OCI-LY1 (cell line): ENCODE data around the gene UCP2.

Source experiments
- H2AFZ ChIP-seq: fragments of 200-600 bp; sonication (generic), shearing (Covaris generic); 2 replicates; pipeline ENCODE4 v1.6.0; 2014; ENCODE audit warnings: antibody characterized with exemption, mild to moderate bottlenecking, low read length
- H3F3A ChIP-seq: fragments of 200-600 bp; sonication (generic), shearing (Covaris generic); 2 replicates; pipeline ENCODE4 v1.6.0; 2014; ENCODE audit warnings: mild to moderate bottlenecking, antibody characterized with exemption, low read length, moderate library complexity; ENCODE audit not compliant: insufficient read depth
- H3K27ac ChIP-seq: fragments of 200-600 bp; sonication (generic); 2 replicates; pipeline ENCODE4 v1.5.1; 2014; ENCODE audit warnings: low read length, mixed run types, mild to moderate bottlenecking, low read depth; ENCODE audit not compliant: poor library complexity, severe bottlenecking
- H3K27me3 ChIP-seq: fragments of 200-600 bp; sonication (generic); 2 replicates; pipeline ENCODE4 v1.6.0; 2014; ENCODE audit warnings: antibody characterized with exemption, mild to moderate bottlenecking, low read length, moderate library complexity; ENCODE audit not compliant: insufficient read depth
- H3K36me3 ChIP-seq: fragments of 200-600 bp; sonication (generic); 2 replicates; pipeline ENCODE4 v1.6.1; 2014; ENCODE audit warnings: mild to moderate bottlenecking, antibody characterized with exemption, low read length, moderate library complexity, mixed read lengths; ENCODE audit not compliant: insufficient read depth
- H3K4me1 ChIP-seq: fragments of 200-600 bp; sonication (generic); 2 replicates; pipeline ENCODE4 v1.5.1; 2014; ENCODE audit warnings: mild to moderate bottlenecking, low read length, moderate library complexity; ENCODE audit not compliant: insufficient read depth, severe bottlenecking
- H3K4me2 ChIP-seq: fragments of 200-600 bp; sonication (generic), shearing (Covaris generic); 2 replicates; pipeline ENCODE4 v1.6.1; 2014; ENCODE audit warnings: low read length
- H3K4me3 ChIP-seq: fragments of 200-600 bp; sonication (generic); 2 replicates; pipeline ENCODE4 v1.5.1; 2014; ENCODE audit warnings: low read length, low read depth, mild to moderate bottlenecking, mixed read lengths; ENCODE audit not compliant: poor library complexity, severe bottlenecking
- H3K79me2 ChIP-seq: fragments of 200-600 bp; shearing (Covaris generic); 2 replicates; pipeline ENCODE4 v1.6.1; 2016; ENCODE audit warnings: mixed run types, low read length, mixed read lengths; ENCODE audit not compliant: insufficient read depth
- H3K9ac ChIP-seq: fragments of 200-600 bp; sonication (generic), shearing (Covaris generic); 2 replicates; pipeline ENCODE4 v1.6.1; 2014; ENCODE audit warnings: mild to moderate bottlenecking, low read length, mixed read lengths
- H3K9me2 ChIP-seq: fragments of 200-600 bp; sonication (generic), shearing (Covaris generic); 2 replicates; pipeline ENCODE4 v1.6.1; 2014; ENCODE audit warnings: low read depth, mild to moderate bottlenecking, low read length, mixed read lengths
- H3K9me3 ChIP-seq: fragments of 200-600 bp; shearing (Covaris generic); 2 replicates; pipeline ENCODE4 v1.6.1; 2014; ENCODE audit warnings: low read length, mixed read lengths
- H4K20me1 ChIP-seq: fragments of 200-600 bp; sonication (generic), shearing (Covaris generic); 2 replicates; pipeline ENCODE4 v1.6.0; 2016; ENCODE audit warnings: mild to moderate bottlenecking, low read length; ENCODE audit not compliant: insufficient read depth
- CTCF ChIP-seq: fragments of 200-600 bp; sonication (generic), shearing (Covaris generic); IDR thresholded peaks from 2 replicates; pipeline ENCODE4 v1.5.1; 2017; ENCODE audit warnings: mild to moderate bottlenecking, antibody characterized with exemption, low read length, moderate library complexity, mixed read lengths
- EZH2 ChIP-seq: fragments of 200-600 bp; sonication (generic), shearing (Covaris generic); IDR thresholded peaks from 2 replicates; pipeline ENCODE4 v1.8.0; 2017; ENCODE audit warnings: borderline replicate concordance, mixed run types, mild to moderate bottlenecking, antibody characterized with exemption, low read length, moderate library complexity, mixed read lengths

UCP2 gene

GRCh38 chr11:73950869-73951710 lies 31.6 kb downstream of the UCP2 start, which contains the start of gene DNAJB13:
Gene DNAJB13 (plus strand): TSS chr11:73951026. CDS start chr11:73951070, 44 bp downstream.
- no peaks in the 10 kb centered on the region for H4K20me1 ChIP-seq
- H3K9me2 ChIP-seq, result no peaks in the 10 kb centered on the region
- H3K4me2 ChIP-seq, result no peak within 1 kb of the TSS
- no peaks in the 10 kb centered on the region for H3K27me3 ChIP-seq
- no peak within 1 kb of the TSS for H3K4me3 ChIP-seq
- TF ChIP-seq CTCF (no peak), EZH2 (no peak)
- no peaks in the 10 kb centered on the region for H3K4me1 ChIP-seq
- H3K27ac ChIP-seq, result no peak within 1 kb of the TSS
- H3K36me3 ChIP-seq, result no peaks in the 10 kb centered on the region
- H3K79me2 ChIP-seq, result no peaks in the 10 kb centered on the region
- H3K9me3 ChIP-seq, result no peaks in the 10 kb centered on the region
- no peak within 1 kb of the TSS for H2AFZ ChIP-seq
- no peaks in the 10 kb centered on the region for H3F3A ChIP-seq
- no peak within 1 kb of the TSS for H3K9ac ChIP-seq

- Histone ChIP-seq H3K27me3 (no peaks in the 10 kb centered on the region), H3K4me1 (peaks cover 4% of the 10 kb centered on the region), H3K4me3 (no peak overlapping the region), H3K79me2 (no peaks in the 10 kb centered on the region), H2AFZ (no peak overlapping the region), H3K9ac (no peak overlapping the region), H3K9me3 (no peaks in the 10 kb centered on the region), H3K4me2 (no peak overlapping the region), H4K20me1 (no peaks in the 10 kb centered on the region), H3F3A (no peaks in the 10 kb centered on the region), H3K9me2 (no peaks in the 10 kb centered on the region), H3K36me3 (no peaks in the 10 kb centered on the region), H3K27ac (no peak overlapping the region)
- TF ChIP-seq EZH2 (no peak), CTCF (no peak)
Observed at GRCh38 chr11:73949912-73950311, 32.7 kb downstream of the UCP2 start.

- Histone ChIP-seq H3K27ac (no peak overlapping the region), H3K9me3 (no peaks in the 10 kb centered on the region), H2AFZ (no peak overlapping the region), H3K4me2 (no peak overlapping the region), H3K9ac (no peak overlapping the region), H3K9me2 (no peaks in the 10 kb centered on the region), H3K36me3 (no peaks in the 10 kb centered on the region), H3F3A (no peaks in the 10 kb centered on the region), H3K79me2 (no peaks in the 10 kb centered on the region), H3K4me3 (no peak overlapping the region), H3K4me1 (peaks cover 6% of the 10 kb centered on the region), H4K20me1 (no peaks in the 10 kb centered on the region), H3K27me3 (no peaks in the 10 kb centered on the region)
- TF ChIP-seq EZH2, result no peak
- TF ChIP-seq CTCF, result no peak
Observed at GRCh38 chr11:73949246-73949645, 33.4 kb downstream of the UCP2 start.
